ENCODE measurements around the gene SLC25A11.
A peak's percentile ranks its signal among the peaks of the same experiment; 100 is the strongest.
"Not testable (repeated sequence)": the region's sequence is repeated elsewhere in the genome, so short reads cannot be mapped to it uniquely, and the experiment has no call there.

The SLC25A11 gene

DNA sequence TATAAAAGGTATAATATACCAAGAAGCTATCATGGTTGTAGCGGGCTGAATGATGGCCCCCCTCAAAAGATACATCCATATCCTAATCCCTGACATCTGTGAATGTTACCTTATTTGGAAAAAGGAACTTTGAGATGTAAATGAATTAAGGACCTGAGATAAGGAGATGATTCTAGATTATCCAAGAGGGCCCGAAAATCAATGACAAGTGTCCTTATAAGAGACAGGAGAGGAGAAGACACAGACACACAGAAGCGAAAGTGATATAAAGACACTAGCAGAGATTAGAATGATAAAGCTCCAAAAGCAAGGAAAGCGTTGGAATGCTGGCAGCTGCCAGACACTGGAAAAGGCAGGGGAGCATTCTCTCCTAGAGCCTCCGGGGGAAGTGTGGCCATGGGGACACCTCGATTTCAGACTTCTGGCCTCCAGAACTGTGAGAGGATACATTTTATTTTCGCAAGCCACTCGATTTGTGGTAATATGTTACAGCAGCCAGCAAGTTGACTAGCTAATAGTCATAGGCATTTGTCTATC, 20.3 kb downstream of the SLC25A11 start:
- Histone ChIP-seq H3K27ac (ENCODE audit: low read length) (no peak overlapping the region), H3K9ac (ENCODE audit: low read length) (no peak overlapping the region), H2AFZ (ENCODE audit: low read depth, low read length) (no peak overlapping the region), H3K4me2 (ENCODE audit: low read length) (no peak overlapping the region), H3K27me3 (ENCODE audit: low read depth, low read length) (no peaks in the 10 kb centered on the region), H3K4me1 (ENCODE audit: low read length) (no peaks in the 10 kb centered on the region), H3K9me3 (ENCODE audit: insufficient read depth, low read length) (no peaks in the 10 kb centered on the region), H4K20me1 (ENCODE audit: insufficient read depth, low read length) (no peaks in the 10 kb centered on the region), H3K4me3 (ENCODE audit: low read length) (no peak overlapping the region), H3K79me2 (ENCODE audit: low read length) (no peaks in the 10 kb centered on the region), H3K36me3 (replicated peaks; ENCODE audit: low read depth, low read length) (no peaks in the 10 kb centered on the region)
- no peak for TF ChIP-seq EZH2phosphoT487 (IDR thresholded peaks at IDR 0.05; ENCODE audit: low read depth)
- TF ChIP-seq, protein P1, sequence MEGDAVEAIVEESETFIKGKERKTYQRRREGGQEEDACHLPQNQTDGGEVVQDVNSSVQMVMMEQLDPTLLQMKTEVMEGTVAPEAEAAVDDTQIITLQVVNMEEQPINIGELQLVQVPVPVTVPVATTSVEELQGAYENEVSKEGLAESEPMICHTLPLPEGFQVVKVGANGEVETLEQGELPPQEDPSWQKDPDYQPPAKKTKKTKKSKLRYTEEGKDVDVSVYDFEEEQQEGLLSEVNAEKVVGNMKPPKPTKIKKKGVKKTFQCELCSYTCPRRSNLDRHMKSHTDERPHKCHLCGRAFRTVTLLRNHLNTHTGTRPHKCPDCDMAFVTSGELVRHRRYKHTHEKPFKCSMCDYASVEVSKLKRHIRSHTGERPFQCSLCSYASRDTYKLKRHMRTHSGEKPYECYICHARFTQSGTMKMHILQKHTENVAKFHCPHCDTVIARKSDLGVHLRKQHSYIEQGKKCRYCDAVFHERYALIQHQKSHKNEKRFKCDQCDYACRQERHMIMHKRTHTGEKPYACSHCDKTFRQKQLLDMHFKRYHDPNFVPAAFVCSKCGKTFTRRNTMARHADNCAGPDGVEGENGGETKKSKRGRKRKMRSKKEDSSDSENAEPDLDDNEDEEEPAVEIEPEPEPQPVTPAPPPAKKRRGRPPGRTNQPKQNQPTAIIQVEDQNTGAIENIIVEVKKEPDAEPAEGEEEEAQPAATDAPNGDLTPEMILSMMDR (IDR thresholded peaks at IDR 0.05; ENCODE audit: low read depth, low read length) = no peak

GRCh38 chr17:4914551-4914950, 25.3 kb downstream of the SLC25A11 start:
- not testable (repeated sequence) for H3K27me3 ChIP-seq (ENCODE audit: low read depth, low read length); H2AFZ ChIP-seq (ENCODE audit: low read depth, low read length); H3K4me2 ChIP-seq (ENCODE audit: low read length); H3K36me3 ChIP-seq (replicated peaks; ENCODE audit: low read depth, low read length); H4K20me1 ChIP-seq (ENCODE audit: insufficient read depth, low read length); H3K9me3 ChIP-seq (ENCODE audit: insufficient read depth, low read length); H3K4me3 ChIP-seq (ENCODE audit: low read length); H3K79me2 ChIP-seq (ENCODE audit: low read length); H3K9ac ChIP-seq (ENCODE audit: low read length); H3K27ac ChIP-seq (ENCODE audit: low read length); H3K4me1 ChIP-seq (ENCODE audit: low read length)

GRCh38 chr17:4913994-4914393, 25.9 kb downstream of the SLC25A11 start:
- H4K20me1 ChIP-seq (ENCODE audit: insufficient read depth, low read length) = no peaks in the 10 kb centered on the region
- no peak overlapping the region for H3K27ac ChIP-seq (ENCODE audit: low read length)
- no peaks in the 10 kb centered on the region for H3K79me2 ChIP-seq (ENCODE audit: low read length)
- H3K27me3 ChIP-seq (ENCODE audit: low read depth, low read length) = no peaks in the 10 kb centered on the region
- H3K9ac ChIP-seq (ENCODE audit: low read length) = no peak overlapping the region
- H2AFZ ChIP-seq (ENCODE audit: low read depth, low read length) = no peak overlapping the region
- H3K9me3 ChIP-seq (ENCODE audit: insufficient read depth, low read length) = no peaks in the 10 kb centered on the region
- H3K4me1 ChIP-seq (ENCODE audit: low read length) = no peaks in the 10 kb centered on the region
- TF ChIP-seq, protein P1 (IDR thresholded peaks at IDR 0.05; ENCODE audit: low read depth, low read length) = no peak
- no peak for TF ChIP-seq EZH2phosphoT487 (IDR thresholded peaks at IDR 0.05; ENCODE audit: low read depth)
- H3K4me2 ChIP-seq (ENCODE audit: low read length) = no peak overlapping the region
- no peaks in the 10 kb centered on the region for H3K36me3 ChIP-seq (replicated peaks; ENCODE audit: low read depth, low read length)
- H3K4me3 ChIP-seq (ENCODE audit: low read length) = no peak overlapping the region

- peaks cover 4% of the 10 kb centered on the region; the same call in 1 of the 2 replicates for H3K4me1 ChIP-seq (ENCODE audit: low read length)
- no peaks in the 10 kb centered on the region for H3K79me2 ChIP-seq (ENCODE audit: low read length)
- no peak overlapping the region for H3K4me3 ChIP-seq (ENCODE audit: low read length)
- no peak for TF ChIP-seq EZH2phosphoT487 (IDR thresholded peaks at IDR 0.05; ENCODE audit: low read depth)
- TF ChIP-seq, protein P1 (IDR thresholded peaks at IDR 0.05; ENCODE audit: low read depth, low read length) = peak; percentile 57
- no peak overlapping the region for H3K27ac ChIP-seq (ENCODE audit: low read length)
- no peaks in the 10 kb centered on the region for H3K9me3 ChIP-seq (ENCODE audit: insufficient read depth, low read length)
- H2AFZ ChIP-seq (ENCODE audit: low read depth, low read length) = 0 out of 2 replicates have a peak overlapping the region, but pooled peaks have one; percentile 15
- no peaks in the 10 kb centered on the region for H4K20me1 ChIP-seq (ENCODE audit: insufficient read depth, low read length)
- H3K27me3 ChIP-seq (ENCODE audit: low read depth, low read length) = no peaks in the 10 kb centered on the region
- H3K4me2 ChIP-seq (ENCODE audit: low read length) = peak overlapping the region; percentile 17; the same call in 1 of the 2 replicates
- H3K9ac ChIP-seq (ENCODE audit: low read length) = no peak overlapping the region
- no peaks in the 10 kb centered on the region for H3K36me3 ChIP-seq (replicated peaks; ENCODE audit: low read depth, low read length)
These were observed 30.9 kb downstream of the SLC25A11 start for GRCh38 chr17:4908711-4909496.

All from OCI-LY3 (cell line).